ENCODE results near the gene LAMC3.

LAMC3 gene

GRCh38 chr9:131060900-131061630 is 52.1 kb downstream of the LAMC3 start:
- TF ChIP-seq CTCF (IDR thresholded peaks at IDR 0.05): no peak

GRCh38 chr9:131062969-131063368 is 54.0 kb downstream of the LAMC3 start:
- TF ChIP-seq CTCF (IDR thresholded peaks at IDR 0.05): no peak

GRCh38 chr9:131065599-131065998 is 56.6 kb downstream of the LAMC3 start:
- TF ChIP-seq CTCF (IDR thresholded peaks at IDR 0.05): no peak

GRCh38 chr9:131067625-131068024 is 58.7 kb downstream of the LAMC3 start:
- TF ChIP-seq CTCF (IDR thresholded peaks at IDR 0.05): no peak

GRCh38 chr9:131068076-131068816 is 59.3 kb downstream of the LAMC3 start:
- TF ChIP-seq CTCF (IDR thresholded peaks at IDR 0.05): no peak

- TF ChIP-seq CTCF (IDR thresholded peaks at IDR 0.05): no peak
These were observed 60.7 kb downstream of the LAMC3 start for GRCh38 chr9:131069699-131070098.

- TF ChIP-seq CTCF (IDR thresholded peaks at IDR 0.05): no peak
These were observed 63.3 kb downstream of the LAMC3 start for GRCh38 chr9:131072107-131072870.
